HG02943 (cell line): Measurements from ENCODE around the gene FOXC2.

Experiments used
- ATAC-seq: cut with Tn5 transposase; IDR thresholded peaks from one replicate; pipeline ENCODE4 v1.9.1; 2021; ENCODE audit warnings: mild to moderate bottlenecking, low read depth, moderate library complexity; ENCODE audit not compliant: unreplicated experiment

FOXC2 gene

DNA sequence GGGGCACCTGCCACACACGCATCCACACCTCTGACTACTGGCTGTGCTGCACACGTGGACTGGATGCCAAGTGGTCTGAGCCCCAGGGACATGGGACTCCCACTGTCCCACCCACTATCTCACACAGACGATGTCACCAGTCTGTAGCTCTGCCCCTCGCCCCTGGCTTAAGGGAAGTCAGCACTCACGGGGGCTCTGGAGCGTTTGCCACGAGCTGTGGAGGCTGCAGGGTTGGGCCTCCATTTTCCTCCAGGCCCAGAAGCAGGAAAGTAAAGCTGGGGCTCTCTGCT lies 34.2 kb upstream of the FOXC2 start:
- ATAC-seq: no peak

DNA sequence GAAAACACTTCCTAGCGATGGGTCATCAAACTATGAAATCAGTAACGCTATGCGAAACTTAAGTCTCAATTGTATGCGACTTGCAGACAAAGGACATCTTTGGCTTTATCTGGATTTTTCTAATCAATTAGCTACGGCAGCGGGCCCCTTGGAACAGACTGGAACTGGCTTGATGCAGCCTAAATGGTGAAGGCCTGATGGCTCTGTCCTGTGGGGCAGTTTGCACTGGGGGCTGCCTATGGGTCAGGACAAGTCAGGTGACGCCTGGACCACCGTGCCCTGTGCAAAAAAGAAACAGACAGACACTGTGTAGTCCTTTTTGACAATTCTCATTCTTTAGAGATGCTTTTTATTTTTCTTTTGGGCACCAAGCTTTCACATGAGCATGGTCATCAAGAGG lies 33.6 kb upstream of the FOXC2 start:
- ATAC-seq: no peak

- no peak for ATAC-seq
Measured at GRCh38 chr16:86533767-86534351, 32.8 kb upstream of the FOXC2 start.

GRCh38 chr16:86534779-86535615 lies 31.6 kb upstream of the FOXC2 start:
- no peak for ATAC-seq

DNA sequence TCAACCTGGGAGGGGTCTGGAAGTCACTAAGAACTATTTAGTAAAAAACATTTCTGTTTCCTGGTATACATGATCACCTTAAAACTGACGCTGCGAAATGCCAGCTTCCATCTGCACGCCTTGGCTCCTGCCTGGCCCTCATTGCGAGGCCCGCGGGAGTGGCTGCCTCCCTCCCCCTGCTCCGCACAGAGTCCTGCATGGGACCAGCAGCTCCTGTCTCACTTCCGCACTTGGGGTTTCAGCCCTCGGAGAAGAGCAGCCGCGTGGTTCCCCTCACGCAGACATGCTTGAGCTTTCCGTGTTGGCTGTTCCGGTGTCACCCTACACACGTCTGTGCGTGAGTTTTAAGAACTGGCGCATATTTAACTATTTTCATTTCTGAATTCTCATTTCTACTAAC lies 30.0 kb upstream of the FOXC2 start:
- ATAC-seq: no peak

DNA sequence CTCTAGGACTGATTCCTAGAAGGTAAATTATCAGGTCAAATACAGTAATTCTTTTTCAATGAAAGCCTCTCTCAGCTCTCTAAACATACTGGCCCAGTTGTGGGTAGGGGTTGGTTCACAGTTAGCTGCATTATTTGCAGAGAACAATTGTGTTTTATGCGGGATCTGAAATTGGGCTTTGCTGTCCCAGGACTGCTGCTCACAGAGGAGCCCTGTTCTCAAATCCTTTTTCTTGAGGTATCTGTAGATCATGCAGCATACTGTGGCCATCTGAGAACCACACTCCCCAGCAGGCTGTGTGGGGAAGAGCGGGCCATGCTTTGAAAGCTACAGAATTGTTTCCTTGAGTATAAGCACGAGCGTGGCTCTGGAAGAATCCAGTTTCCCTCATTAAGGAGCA lies 29.1 kb upstream of the FOXC2 start:
- no peak for ATAC-seq

GRCh38 chr16:86538196-86538780 lies 28.3 kb upstream of the FOXC2 start:
- no peak for ATAC-seq

- ATAC-seq: no peak
Measured at GRCh38 chr16:86540894-86541293, 25.7 kb upstream of the FOXC2 start.

DNA sequence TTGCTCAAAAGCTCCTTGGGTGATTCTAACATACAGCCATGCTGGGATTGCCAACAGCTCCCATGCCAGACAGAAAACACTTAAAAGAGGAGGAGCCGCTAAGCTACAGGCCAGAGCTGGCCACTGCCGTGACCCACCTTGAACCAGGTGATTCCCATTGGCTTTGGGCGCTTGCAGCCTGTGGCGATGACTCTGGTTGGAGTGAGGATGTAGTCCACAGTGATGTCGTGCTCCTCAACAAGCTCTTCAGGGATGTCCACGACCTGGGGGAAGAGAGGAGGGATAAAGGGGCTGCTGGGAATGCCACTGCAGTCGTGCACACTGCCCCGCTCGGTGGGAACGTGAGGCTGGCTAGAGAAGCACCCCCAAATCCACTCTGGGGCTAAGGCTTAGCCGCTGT lies 25.1 kb upstream of the FOXC2 start:
- ATAC-seq: no peak

DNA sequence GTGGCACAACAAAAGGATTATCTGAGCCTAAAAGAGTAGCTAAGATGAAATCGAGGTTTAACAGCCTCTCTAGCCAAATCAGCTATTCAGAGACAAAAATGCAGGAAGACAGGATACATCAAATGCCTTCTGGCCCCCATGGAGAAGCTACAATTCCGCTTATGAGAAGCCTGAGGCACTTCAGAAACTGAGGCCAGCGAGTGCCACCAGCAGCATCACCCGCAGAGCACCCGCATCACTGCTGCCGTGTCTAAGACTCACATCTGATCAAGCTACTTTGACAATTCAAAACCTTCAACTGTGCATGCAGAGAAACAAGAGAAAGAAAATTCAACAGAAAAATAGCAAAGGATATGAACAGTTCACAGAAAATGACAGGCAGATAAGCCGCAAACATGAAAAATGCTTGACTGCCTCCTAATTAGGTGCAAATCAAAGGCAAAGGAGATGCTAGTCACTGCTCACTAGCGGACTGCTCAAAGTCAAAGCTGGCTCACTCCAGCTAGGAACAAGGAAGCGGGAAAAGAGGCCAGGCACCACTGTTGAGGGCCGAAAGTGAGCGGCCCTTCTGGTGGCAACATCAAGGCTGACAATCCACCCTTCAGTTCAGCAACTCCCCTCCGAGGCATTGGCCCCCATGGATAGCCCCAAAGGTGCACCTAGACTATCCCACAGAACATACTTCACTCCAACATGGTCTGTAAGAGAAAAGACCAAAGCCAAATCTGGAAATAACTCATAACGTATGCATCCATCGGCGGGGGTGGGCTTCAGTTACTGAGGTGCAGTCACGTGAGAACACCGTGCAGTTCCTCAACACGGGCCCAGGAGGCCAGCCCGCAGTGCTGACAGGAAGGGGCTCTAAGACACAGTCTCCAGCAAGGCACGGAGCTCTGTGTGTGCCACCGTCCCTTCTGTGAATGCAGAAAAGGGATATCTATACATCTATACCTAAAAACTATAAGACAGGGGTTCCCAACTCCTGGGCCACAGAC lies 23.6 kb upstream of the FOXC2 start:
- no peak for ATAC-seq

DNA sequence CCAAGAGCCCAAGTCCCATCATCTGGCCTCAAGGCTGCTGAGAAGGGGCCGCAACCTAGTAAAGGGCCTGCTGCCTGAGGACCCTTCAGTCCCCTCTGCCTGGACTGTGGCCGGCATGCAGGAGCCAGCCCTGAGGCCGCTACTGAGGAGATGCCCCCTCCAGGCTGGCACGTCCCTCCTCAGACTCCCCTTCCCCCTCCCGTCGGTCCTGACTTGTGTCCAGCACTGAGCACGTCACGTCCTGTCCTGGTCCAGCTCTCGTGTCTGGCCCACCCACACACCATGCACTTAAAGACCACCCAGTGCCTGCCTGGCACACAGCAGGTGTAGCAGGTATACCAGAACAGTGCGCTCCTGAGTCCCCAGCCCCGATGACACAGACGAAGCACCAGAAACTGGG lies 21.1 kb upstream of the FOXC2 start:
- no peak for ATAC-seq

DNA sequence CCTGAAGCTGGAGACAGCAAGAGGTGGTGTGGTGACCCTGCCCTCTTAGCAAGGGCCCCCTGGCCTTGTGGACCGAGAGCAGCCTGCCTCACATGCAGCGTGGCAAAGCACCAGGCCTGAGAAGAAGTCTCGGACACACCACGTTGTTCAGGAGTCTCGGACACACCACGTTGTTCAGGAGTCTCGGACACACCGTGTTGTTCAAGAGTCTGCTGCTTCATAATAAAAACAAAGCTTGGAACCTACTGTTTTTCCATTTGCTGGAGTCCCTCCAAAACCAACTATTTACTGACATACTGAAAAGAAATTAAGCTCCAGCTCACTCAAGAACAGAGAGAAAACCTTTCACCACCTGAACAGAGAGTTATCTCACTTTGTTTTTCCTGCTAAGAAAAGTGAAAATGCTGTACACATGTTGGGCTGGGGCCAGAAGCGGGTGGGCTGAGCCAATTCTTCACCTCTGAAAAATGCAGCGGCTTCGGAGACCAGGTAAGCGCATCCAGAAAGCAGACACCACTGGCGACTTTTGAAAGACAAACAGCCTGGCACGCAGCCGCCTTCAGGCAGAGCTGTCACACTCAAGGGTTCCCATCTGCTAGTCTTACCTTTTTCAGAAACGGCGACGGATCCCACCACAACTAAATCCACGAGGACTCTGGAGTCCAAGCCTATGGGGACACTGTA lies 20.5 kb upstream of the FOXC2 start:
- ATAC-seq: no peak

- ATAC-seq: no peak
Measured at GRCh38 chr16:86546638-86547013, 20.0 kb upstream of the FOXC2 start.

GRCh38 chr16:86547286-86547685 lies 19.3 kb upstream of the FOXC2 start:
- no peak for ATAC-seq

DNA sequence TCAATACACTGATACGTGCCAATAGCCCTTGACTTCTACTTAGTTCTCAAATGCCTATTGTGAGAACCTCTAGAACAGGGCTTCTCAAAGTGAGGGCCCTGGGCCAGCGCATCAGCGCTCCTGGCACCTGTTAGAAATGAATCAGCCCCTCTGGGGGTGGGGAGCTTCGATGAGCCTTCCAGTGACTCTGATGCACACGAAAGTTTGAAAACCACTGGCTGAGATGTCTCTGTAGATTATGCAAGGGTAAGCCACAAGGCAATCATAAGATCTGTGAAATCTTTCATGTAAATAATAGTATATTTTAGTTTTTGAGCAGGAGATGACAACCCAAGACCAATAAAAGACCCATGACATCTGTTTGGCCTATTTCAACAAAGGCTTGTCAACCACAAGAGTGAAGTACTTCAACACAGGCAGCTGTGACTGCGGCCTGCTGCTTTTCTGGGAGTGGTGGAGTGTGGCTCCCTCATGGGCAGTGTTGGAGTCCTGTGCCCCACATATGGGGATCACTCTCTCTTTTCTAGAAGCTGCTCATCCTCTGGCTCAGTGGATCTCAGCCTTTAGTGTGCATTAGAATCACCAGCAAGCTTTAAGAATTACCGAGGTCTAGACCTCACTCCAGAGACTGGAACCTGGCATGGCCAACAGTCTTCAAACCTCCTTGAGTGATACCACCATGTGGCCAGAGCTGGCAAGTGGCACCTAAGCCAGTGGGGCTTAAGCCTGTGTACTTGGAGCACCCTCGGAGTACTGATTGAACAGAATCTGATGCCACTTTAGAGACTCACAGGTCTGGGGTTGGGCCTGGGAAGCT lies 17.3 kb upstream of the FOXC2 start:
- no peak for ATAC-seq

- no peak for ATAC-seq
Measured at GRCh38 chr16:86549893-86550190, 16.8 kb upstream of the FOXC2 start.

DNA sequence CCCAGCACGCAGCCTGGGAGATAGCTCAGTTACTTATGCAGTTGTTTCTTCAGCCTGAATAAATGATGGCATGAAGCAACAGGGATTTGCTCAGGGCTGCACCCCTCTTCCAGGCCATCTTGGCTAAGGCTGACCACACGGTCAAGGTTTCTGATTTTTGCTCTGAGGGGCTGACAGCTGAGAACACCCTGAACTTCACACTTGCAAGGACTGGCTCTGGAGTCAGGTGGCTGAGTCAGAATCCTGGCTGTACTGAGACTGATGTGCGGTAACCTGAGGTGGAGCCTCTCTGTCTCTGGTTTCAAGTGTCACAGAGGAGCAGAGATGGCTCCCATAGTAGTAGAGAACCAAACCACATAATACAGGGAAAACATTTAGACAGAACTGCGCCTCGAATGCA lies 16.3 kb upstream of the FOXC2 start:
- no peak for ATAC-seq

- ATAC-seq: no peak
Measured at GRCh38 chr16:86553356-86553755, 13.3 kb upstream of the FOXC2 start.

- no peak for ATAC-seq
Measured at GRCh38 chr16:86554599-86554916, 12.1 kb upstream of the FOXC2 start.
